ENCODE results near the gene ADARB1. TPM values are rescaled to one million over a fixed set of nuclear protein-coding genes. Genes with fewer than 3 reads are reported as not detected.

ADARB1 gene
- total and polyA plus RNA-seq, 9 of the 15 experiments (the other 6 are each of a cell fraction or from before 2014, with no cell fraction given) = 6.7 to 16.0 (median 8.3) TPM

- TF ChIP-seq CBX8 (IDR thresholded peaks at IDR 0.05; ENCODE audit: borderline replicate concordance, extremely low read depth, low read depth, low read length, poor library complexity, severe bottlenecking) (peak; percentile 5), EZH2 (IDR thresholded peaks at IDR 0.05; ENCODE audit: borderline replicate concordance, low read depth, low read length) (peak; percentile 65; the same call in 1 of the 2 replicates)
- TF ChIP-seq, protein P1, sequence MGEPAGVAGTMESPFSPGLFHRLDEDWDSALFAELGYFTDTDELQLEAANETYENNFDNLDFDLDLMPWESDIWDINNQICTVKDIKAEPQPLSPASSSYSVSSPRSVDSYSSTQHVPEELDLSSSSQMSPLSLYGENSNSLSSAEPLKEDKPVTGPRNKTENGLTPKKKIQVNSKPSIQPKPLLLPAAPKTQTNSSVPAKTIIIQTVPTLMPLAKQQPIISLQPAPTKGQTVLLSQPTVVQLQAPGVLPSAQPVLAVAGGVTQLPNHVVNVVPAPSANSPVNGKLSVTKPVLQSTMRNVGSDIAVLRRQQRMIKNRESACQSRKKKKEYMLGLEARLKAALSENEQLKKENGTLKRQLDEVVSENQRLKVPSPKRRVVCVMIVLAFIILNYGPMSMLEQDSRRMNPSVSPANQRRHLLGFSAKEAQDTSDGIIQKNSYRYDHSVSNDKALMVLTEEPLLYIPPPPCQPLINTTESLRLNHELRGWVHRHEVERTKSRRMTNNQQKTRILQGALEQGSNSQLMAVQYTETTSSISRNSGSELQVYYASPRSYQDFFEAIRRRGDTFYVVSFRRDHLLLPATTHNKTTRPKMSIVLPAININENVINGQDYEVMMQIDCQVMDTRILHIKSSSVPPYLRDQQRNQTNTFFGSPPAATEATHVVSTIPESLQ (CRISPR knock-in tag; IDR thresholded peaks at IDR 0.05) = no peak
- TF ChIP-seq, protein P2, sequence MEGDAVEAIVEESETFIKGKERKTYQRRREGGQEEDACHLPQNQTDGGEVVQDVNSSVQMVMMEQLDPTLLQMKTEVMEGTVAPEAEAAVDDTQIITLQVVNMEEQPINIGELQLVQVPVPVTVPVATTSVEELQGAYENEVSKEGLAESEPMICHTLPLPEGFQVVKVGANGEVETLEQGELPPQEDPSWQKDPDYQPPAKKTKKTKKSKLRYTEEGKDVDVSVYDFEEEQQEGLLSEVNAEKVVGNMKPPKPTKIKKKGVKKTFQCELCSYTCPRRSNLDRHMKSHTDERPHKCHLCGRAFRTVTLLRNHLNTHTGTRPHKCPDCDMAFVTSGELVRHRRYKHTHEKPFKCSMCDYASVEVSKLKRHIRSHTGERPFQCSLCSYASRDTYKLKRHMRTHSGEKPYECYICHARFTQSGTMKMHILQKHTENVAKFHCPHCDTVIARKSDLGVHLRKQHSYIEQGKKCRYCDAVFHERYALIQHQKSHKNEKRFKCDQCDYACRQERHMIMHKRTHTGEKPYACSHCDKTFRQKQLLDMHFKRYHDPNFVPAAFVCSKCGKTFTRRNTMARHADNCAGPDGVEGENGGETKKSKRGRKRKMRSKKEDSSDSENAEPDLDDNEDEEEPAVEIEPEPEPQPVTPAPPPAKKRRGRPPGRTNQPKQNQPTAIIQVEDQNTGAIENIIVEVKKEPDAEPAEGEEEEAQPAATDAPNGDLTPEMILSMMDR (IDR thresholded peaks at IDR 0.05 in 2 of 3, conservative IDR thresholded peaks at IDR 0.05 in 1 of 3; ENCODE audit: insufficient read depth in 2 of 3, low read depth in 1 of 3, low read length in 3 of 3) = peak in 1 of 3 experiments; percentile 20; a peak in 2 of 6 replicates
- BruUV-seq (replicated peaks) = no TSS peak
- Histone ChIP-seq H3K9ac (ENCODE audit: insufficient read depth in 1 of 2, low read depth in 2 of 2, low read length in 2 of 2) (peak overlapping the region in 1 of 2 experiments; percentile 44; a peak in 1 of 4 replicates), H3K36me3 (ENCODE audit: control insufficient read depth, insufficient read depth, low read length) (no peaks in the 10 kb centered on the region), H3K4me3 (no peak overlapping the region), H3K9me3 (replicated peaks; ENCODE audit: control insufficient read depth, insufficient read depth, low read depth, low read length) (no peaks in the 10 kb centered on the region), H2AFZ (ENCODE audit: low read depth, low read length) (no peak overlapping the region), H4K20me1 (replicated peaks; ENCODE audit: control insufficient read depth, insufficient read depth, low read length) (peaks cover 11% of the 10 kb centered on the region), H3K27ac (ENCODE audit: extremely low read depth, low read depth, low read length) (no peak overlapping the region), H3K27me3 (ENCODE audit: control insufficient read depth in 2 of 2, insufficient read depth in 2 of 2, low read length in 2 of 2) (peaks cover 44 to 55% of the 10 kb centered on the region in 2 experiments), H3K9me1 (ENCODE audit: control insufficient read depth, insufficient read depth, low read length) (no peaks in the 10 kb centered on the region), H3K79me2 (ENCODE audit: control insufficient read depth, insufficient read depth, low read length) (no peaks in the 10 kb centered on the region), H3K4me1 (replicated peaks in 1 of 2; ENCODE audit: control insufficient read depth in 2 of 2, insufficient read depth in 2 of 2, low read length in 2 of 2) (peaks cover 0 to 10% of the 10 kb centered on the region in 2 experiments; a peak in 1 of 5 replicates), H3K4me2 (ENCODE audit: insufficient read depth, low read length) (no peak overlapping the region)
- DNase-seq (ENCODE audit: extremely low read depth in 1 of 4, low spot score in 3 of 4) = no peak
- ChIA-PET CTCF (ENCODE audit: low intra/inter-chr PET ratio) (no interaction called here), POLR2A (no interaction called here)
- 6% methylated on average over 16 of the region's 16 CpGs for WGBS (ENCODE audit: insufficient coverage, low coverage, missing lambda C conversion rate)
- FAIRE-seq = peak; percentile 70
- in situ Hi-C loops (cut with MboI) = no loop called here
- intact Hi-C loops (cut with micrococcal nuclease) = loop anchor here (5.0 kb wide), 1 partner anchor 74 kb away; no protein-coding TSS in a partner anchor
- ATAC-seq = peak; percentile 49
Observed at GRCh38 chr21:45225741-45226327, 151.5 kb downstream of the ADARB1 start.

Data from K562 (cell line).